ENCODE results near the gene PRKD1.

Gene PRKD1

DNA sequence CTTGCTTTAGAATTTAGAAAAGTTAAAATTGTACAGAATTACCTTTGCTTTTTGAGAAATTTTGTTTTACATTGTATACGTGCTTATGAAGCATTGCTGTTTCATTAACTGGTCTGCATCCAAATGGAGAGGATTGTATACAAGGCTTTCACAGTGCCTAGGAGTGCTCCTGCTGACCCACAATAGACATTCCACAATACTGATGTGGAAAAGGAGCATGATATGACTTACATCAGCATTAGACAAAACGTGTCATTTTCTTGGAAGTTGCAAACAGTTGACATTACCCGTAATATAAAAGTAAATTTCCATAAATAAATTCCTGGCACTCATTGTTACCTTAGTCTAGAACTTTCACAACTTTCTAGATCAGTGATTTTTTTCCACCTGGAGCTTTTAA lies 1.9 kb downstream of the PRKD1 start:
- no peak for DNase-seq (ENCODE audit: extremely low spot score)
- CTCF ChIA-PET, result no interaction called here
- TF ChIP-seq, protein P1, sequence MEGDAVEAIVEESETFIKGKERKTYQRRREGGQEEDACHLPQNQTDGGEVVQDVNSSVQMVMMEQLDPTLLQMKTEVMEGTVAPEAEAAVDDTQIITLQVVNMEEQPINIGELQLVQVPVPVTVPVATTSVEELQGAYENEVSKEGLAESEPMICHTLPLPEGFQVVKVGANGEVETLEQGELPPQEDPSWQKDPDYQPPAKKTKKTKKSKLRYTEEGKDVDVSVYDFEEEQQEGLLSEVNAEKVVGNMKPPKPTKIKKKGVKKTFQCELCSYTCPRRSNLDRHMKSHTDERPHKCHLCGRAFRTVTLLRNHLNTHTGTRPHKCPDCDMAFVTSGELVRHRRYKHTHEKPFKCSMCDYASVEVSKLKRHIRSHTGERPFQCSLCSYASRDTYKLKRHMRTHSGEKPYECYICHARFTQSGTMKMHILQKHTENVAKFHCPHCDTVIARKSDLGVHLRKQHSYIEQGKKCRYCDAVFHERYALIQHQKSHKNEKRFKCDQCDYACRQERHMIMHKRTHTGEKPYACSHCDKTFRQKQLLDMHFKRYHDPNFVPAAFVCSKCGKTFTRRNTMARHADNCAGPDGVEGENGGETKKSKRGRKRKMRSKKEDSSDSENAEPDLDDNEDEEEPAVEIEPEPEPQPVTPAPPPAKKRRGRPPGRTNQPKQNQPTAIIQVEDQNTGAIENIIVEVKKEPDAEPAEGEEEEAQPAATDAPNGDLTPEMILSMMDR (IDR thresholded peaks at IDR 0.05; ENCODE audit: control extremely low read depth, extremely low read depth, low read depth, missing control alignments), result no peak
- POLR2A ChIA-PET, result no interaction called here

DNA sequence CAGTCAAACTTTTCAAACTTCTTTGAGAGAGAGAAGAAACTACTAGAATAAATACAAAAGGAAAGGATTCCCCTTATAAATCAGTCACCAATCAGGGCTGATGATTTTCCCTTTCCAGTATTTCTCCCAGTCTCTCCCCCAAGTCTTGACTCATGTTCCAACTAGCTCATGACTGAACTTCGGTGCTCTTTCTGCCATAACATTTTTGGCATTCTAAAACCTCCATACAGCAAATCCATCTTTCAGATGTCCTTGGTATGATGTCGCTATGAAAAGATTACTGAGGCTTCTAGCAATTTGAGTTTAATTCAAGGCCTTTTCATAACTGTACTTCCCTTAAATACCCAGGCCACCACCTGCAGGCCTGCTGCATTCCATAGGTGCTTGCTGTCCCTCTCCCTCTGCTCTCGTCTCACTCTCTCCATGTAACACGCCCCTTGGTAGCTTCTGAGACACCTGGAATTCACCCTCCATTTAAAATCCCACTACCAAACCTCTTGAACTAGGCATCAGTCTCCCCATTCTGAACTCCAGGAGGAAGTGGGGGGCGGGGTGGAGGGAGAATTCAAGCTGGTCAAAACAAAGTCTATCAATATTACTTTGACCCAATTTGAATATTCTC lies 2.4 kb downstream of the PRKD1 start:
- DNase-seq (ENCODE audit: extremely low spot score), result no peak
- TF ChIP-seq, protein P1 (IDR thresholded peaks at IDR 0.05; ENCODE audit: control extremely low read depth, extremely low read depth, low read depth, missing control alignments), result no peak
- CTCF ChIA-PET, result no interaction called here
- POLR2A ChIA-PET, result no interaction called here

DNA sequence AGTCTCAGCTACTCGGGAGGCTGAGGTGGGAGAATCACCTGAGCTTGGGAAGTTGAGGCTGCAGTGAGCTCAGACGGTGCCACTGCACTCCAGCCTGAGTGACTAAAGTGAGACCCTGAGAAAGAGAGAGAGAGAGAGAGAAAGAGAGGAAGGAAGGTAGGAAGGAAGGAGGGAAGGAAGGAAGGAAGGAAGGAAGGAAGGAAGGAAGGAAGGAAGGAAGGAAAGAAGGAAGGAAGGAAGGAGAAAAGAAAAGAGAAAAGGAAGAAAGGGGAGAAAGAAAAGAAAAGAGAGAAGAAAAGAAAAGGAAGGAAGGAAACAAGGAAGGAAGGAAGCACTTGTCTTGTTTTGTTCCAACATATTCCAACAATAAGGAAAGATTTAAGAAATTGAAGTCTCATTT lies 7.8 kb downstream of the PRKD1 start:
- POLR2A ChIA-PET, result no interaction called here
- TF ChIP-seq, protein P1 (IDR thresholded peaks at IDR 0.05; ENCODE audit: control extremely low read depth, extremely low read depth, low read depth, missing control alignments), result no peak
- CTCF ChIA-PET, result no interaction called here
- no peak for DNase-seq (ENCODE audit: extremely low spot score)

DNA sequence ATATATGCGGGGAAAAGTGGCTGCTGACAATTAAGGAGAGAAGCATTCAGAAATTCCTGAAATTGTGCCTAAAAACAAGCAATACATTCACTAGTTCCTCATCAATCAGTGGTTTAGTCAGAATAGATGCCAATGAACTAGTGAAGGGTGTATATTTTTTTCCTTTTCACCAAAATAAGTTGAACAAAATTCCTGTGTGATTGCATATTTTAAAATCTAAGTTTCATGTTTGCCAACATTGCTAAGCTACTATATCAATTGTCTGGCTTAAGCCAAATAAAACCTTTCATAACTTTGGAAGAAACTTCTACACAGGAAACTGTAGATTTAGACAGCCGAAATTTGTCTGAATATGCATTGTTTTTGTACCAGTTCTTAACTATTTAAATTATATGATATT lies 8.7 kb downstream of the PRKD1 start:
- CTCF ChIA-PET, result no interaction called here
- POLR2A ChIA-PET, result no interaction called here
- DNase-seq (ENCODE audit: extremely low spot score), result no peak
- TF ChIP-seq, protein P1 (IDR thresholded peaks at IDR 0.05; ENCODE audit: control extremely low read depth, extremely low read depth, low read depth, missing control alignments), result no peak

DNA sequence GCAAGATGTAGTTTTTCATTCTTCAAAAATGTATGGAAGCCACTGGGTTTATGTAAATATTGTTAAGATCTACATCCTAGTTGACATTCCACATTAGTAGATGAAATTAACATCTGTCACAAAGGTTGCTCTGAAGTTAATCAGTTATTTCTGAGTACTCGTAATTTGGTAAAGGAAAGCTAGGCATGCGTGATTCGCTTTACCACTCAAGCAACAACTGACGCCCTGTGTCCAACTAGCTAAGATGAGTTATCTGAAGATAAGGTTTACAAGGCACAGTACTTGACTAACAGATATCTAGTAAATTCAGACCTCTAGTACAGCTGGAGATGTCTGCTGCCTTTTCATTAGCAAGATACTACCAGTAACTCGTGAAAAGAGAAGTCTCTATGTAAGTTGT lies 14.1 kb downstream of the PRKD1 start:
- ChIA-PET CTCF (no interaction called here), POLR2A (no interaction called here)
- DNase-seq (ENCODE audit: extremely low spot score), result no peak
- TF ChIP-seq, protein P1 (IDR thresholded peaks at IDR 0.05; ENCODE audit: control extremely low read depth, extremely low read depth, low read depth, missing control alignments), result no peak

DNA sequence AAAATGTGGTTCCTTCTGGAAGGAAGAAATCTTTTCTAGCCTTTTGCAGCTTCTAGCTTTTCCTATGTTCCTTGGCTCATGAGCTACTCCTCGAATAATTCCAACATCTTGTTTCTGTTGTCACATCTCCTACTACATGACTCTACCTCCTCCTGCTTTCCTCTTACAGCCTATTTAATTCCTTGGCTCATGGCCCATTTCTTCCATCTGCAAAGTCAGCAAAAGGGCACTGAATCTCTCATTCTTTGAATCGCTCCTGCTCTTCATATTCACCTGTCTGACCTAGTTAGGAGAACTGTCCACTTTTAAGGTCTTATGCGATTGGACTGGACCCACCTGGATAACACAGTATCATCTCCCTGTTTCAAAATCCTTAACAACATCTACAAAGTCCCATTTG lies 15.8 kb downstream of the PRKD1 start:
- DNase-seq (ENCODE audit: extremely low spot score), result no peak
- ChIA-PET POLR2A (no interaction called here), CTCF (no interaction called here)
- TF ChIP-seq, protein P1 (IDR thresholded peaks at IDR 0.05; ENCODE audit: control extremely low read depth, extremely low read depth, low read depth, missing control alignments), result no peak
